Neural crest cell (in vitro differentiated cells): Measurements from ENCODE around the gene CD82. TPM values are rescaled to one million over a fixed set of nuclear protein-coding genes. Genes with fewer than 3 reads are reported as not detected.
"Not testable (repeated sequence)": the region's sequence is repeated elsewhere in the genome, so short reads cannot be mapped to it uniquely, and the experiment has no call there.

Source experiments
- DNase-seq: peaks from one replicate; pipeline ENCODE4 v3.0.0; 2021; ENCODE audit warnings: low read depth, mixed read lengths, low spot score
- H3K27ac Mint-ChIP-seq: one replicate; pipeline ENCODE4 v1.8.0; 2021; ENCODE audit warnings: mild to moderate bottlenecking, mixed read lengths; ENCODE audit not compliant: unreplicated experiment
- H3K27me3 Mint-ChIP-seq: 2 replicates; pipeline ENCODE4 v1.8.0; 2021; ENCODE audit warnings: low read depth, mild to moderate bottlenecking, mixed read lengths
- H3K36me3 Mint-ChIP-seq: 2 replicates; pipeline ENCODE4 v1.8.0; 2021; ENCODE audit warnings: low read depth, mild to moderate bottlenecking, mixed read lengths
- H3K4me1 Mint-ChIP-seq: 2 replicates; pipeline ENCODE4 v1.8.0; 2021; ENCODE audit warnings: mixed read lengths
- H3K4me3 Mint-ChIP-seq: one replicate; pipeline ENCODE4 v1.8.0; 2021; ENCODE audit warnings: mild to moderate bottlenecking, mixed read lengths
- H3K9me3 Mint-ChIP-seq: 2 replicates; pipeline ENCODE4 v1.8.0; 2021; ENCODE audit warnings: mixed read lengths
- CTCF ChIP-seq: fragments of 200-600 bp; sonication (generic); conservative IDR thresholded peaks from 2 replicates; pipeline ENCODE4 v1.5.0; 2021; ENCODE audit warnings: antibody characterized with exemption, mild to moderate bottlenecking
- total RNA-seq: library from RNA; stranded (reverse); gene quantifications from 2 replicates; pipeline ENCODE4 v1.2.1, GENCODE V29; 2021

CD82 gene
- total RNA-seq, 1 donor from 2014 or later, result 14.1 TPM

- Mint-ChIP-seq H3K4me3 (no peak overlapping the region), H3K9me3 (no peaks in the 10 kb centered on the region), H3K27ac (no peak overlapping the region), H3K36me3 (no peaks in the 10 kb centered on the region), H3K4me1 (peaks cover 10% of the 10 kb centered on the region), H3K27me3 (peaks cover 8% of the 10 kb centered on the region)
- TF ChIP-seq CTCF, result no peak
- no peak for DNase-seq
Measured at GRCh38 chr11:44539971-44540370, 25.5 kb upstream of the CD82 start.

GRCh38 chr11:44540667-44541066 lies 24.8 kb upstream of the CD82 start:
- peaks cover 10% of the 10 kb centered on the region for H3K4me1 Mint-ChIP-seq
- no peak for TF ChIP-seq CTCF
- H3K36me3 Mint-ChIP-seq, result no peaks in the 10 kb centered on the region
- peaks cover 2% of the 10 kb centered on the region for H3K9me3 Mint-ChIP-seq
- peaks cover 6% of the 10 kb centered on the region for H3K27me3 Mint-ChIP-seq
- H3K4me3 Mint-ChIP-seq, result no peak overlapping the region
- no peak overlapping the region for H3K27ac Mint-ChIP-seq
- DNase-seq, result no peak

- TF ChIP-seq CTCF, result no peak
- no peak for DNase-seq
- Mint-ChIP-seq H3K4me1 (peaks cover 6% of the 10 kb centered on the region), H3K9me3 (peaks cover 4% of the 10 kb centered on the region), H3K27me3 (peaks cover 6% of the 10 kb centered on the region), H3K27ac (no peak overlapping the region), H3K4me3 (no peak overlapping the region), H3K36me3 (no peaks in the 10 kb centered on the region)
Measured at GRCh38 chr11:44542372-44542771, 23.1 kb upstream of the CD82 start.

GRCh38 chr11:44546984-44547383 lies 18.5 kb upstream of the CD82 start:
- not testable (repeated sequence) for H3K36me3 Mint-ChIP-seq, H3K4me3 Mint-ChIP-seq, H3K27me3 Mint-ChIP-seq, H3K4me1 Mint-ChIP-seq, DNase-seq, H3K27ac Mint-ChIP-seq
- peaks cover 15% of the 10 kb centered on the region for H3K9me3 Mint-ChIP-seq

- H3K4me3 Mint-ChIP-seq, DNase-seq, H3K27ac Mint-ChIP-seq, H3K27me3 Mint-ChIP-seq, H3K4me1 Mint-ChIP-seq, H3K36me3 Mint-ChIP-seq: not testable (repeated sequence)
- peaks cover 15% of the 10 kb centered on the region for H3K9me3 Mint-ChIP-seq
Measured at GRCh38 chr11:44547534-44547933, 17.9 kb upstream of the CD82 start.

GRCh38 chr11:44548032-44548695 lies 17.3 kb upstream of the CD82 start:
- Mint-ChIP-seq H3K9me3 (peaks cover 15% of the 10 kb centered on the region), H3K27me3 (peaks cover 3% of the 10 kb centered on the region), H3K27ac (no peak overlapping the region), H3K36me3 (no peaks in the 10 kb centered on the region), H3K4me1 (no peaks in the 10 kb centered on the region), H3K4me3 (no peak overlapping the region)
- no peak for DNase-seq
- TF ChIP-seq CTCF, result no peak

- H3K27me3 Mint-ChIP-seq, H3K4me3 Mint-ChIP-seq, DNase-seq, H3K4me1 Mint-ChIP-seq, H3K27ac Mint-ChIP-seq, H3K36me3 Mint-ChIP-seq: not testable (repeated sequence)
- H3K9me3 Mint-ChIP-seq, result peaks cover 15% of the 10 kb centered on the region
Measured at GRCh38 chr11:44548961-44549749, 16.3 kb upstream of the CD82 start.
